Ovary (tissue), 9 donors: ENCODE measurements around the gene TXNDC2. TPM values are rescaled to one million over a fixed set of nuclear protein-coding genes. Genes with fewer than 3 reads are reported as not detected.

Experiments used
- DNase-seq, 5 donors: peaks; one replicate each; pipeline ENCODE4 v3.0.0-alpha.2; 2019 to 2020
- H3K27ac ChIP-seq, 2 donors: fragments of 200-600 bp; one replicate each; pipeline versions ENCODE4 v1.5.1 to v1.8.0; 2019 to 2022
- H3K27me3 ChIP-seq: fragments of 200-600 bp; one replicate; pipeline ENCODE4 v1.8.0; 2022
- H3K36me3 ChIP-seq: fragments of 200-600 bp; sonication (generic); one replicate; pipeline ENCODE4 v1.5.1; 2019
- H3K4me1 ChIP-seq: one replicate; pipeline ENCODE4 v1.8.1; 2013; ENCODE audit warnings: mild to moderate bottlenecking, moderate library complexity; ENCODE audit not compliant: insufficient read depth
- H3K4me3 ChIP-seq: fragments of 200-600 bp; sonication (generic); one replicate; pipeline ENCODE4 v1.5.1; 2017
- H3K9me3 ChIP-seq, 2 donors: fragments of 200-600 bp in 1 of 2; sonication (generic) in 1 of 2; one replicate each; pipeline versions ENCODE4 v1.5.1 to v1.8.1; 2013 to 2019; ENCODE audit warnings: mild to moderate bottlenecking in 1 of 2, moderate library complexity in 1 of 2
- CTCF ChIP-seq, 3 donors: fragments of 450-650 bp in 2 of 3; fragments of 200-600 bp in 1 of 3; IDR thresholded peaks; one replicate each; pipeline versions ENCODE4 v1.5.1 to v1.8.0; 2016 to 2022; ENCODE audit warnings: antibody characterized with exemption in 3 of 3, mild to moderate bottlenecking in 1 of 3
- EP300 ChIP-seq: sonication (generic); formaldehyde crosslinking; IDR thresholded peaks from one replicate; pipeline ENCODE4 v1.6.1; 2017; ENCODE audit warnings: antibody characterized with exemption
- POLR2A ChIP-seq: fragments of 450-650 bp; IDR thresholded peaks from one replicate; pipeline ENCODE4 v1.6.1; 2017; ENCODE audit warnings: antibody characterized with exemption, mild to moderate bottlenecking, moderate library complexity
- WGBS, 3 donors: extraction: QIAGEN DNeasy Blood & Tissue Kit in 1 of 3; methylation state at CpG; one replicate each; pipeline versions ENCODE4 v1.1.5 to v1.1.7; 2013 to 2017; 5-methylcytosine and 5-hydroxymethylcytosine counted together
- intact Hi-C, 4 donors: fragments of 100-400 bp; cut with DNase I; formaldehyde crosslinking; loops; one replicate each; pipeline versions ENCODE4 v1.11.0 to v1.15.1; 2022 to 2023
- polyA plus RNA-seq, 2 donors: library from polyadenylated mRNA; stranded (reverse); fragments of 200-250 nt in 1 of 2; fragments of 350-450 nt in 1 of 2; fragmentation: Illumina TruSeq in 1 of 2; extraction: RNeasy Lipid Tissue Mini Kit (QIAGEN cat#74804) in 1 of 2; gene quantifications; one replicate each; pipeline ENCODE4 v1.2.3, GENCODE V29; 2013 to 2014
- total RNA-seq, 7 donors: library from RNA; depleted of rRNA in 2 of 7; stranded (reverse); fragments of >200 nt in 2 of 7; fragmentation: NEBNext Ultra II Directional in 3 of 7; extraction: Animal tissue kit (Norgen Biotek cat#: 25700) in 3 of 7; gene quantifications; one replicate each; pipeline versions ENCODE4 v1.1.0 to v1.2.4, GENCODE V29; 2016 to 2023
- donor health status: DM: no; HTN: no; CAD: no; lungs with moderate emphysema.
- donor health status: DM: no; HTN: no; CAD: no.
- donor health status: Bipolar disorder and iron deficiency.
- donor health status: DM: yes; HTN: yes; CAD: no.
- donor health status: DM: no; HTN: no; CAD: no.
- donor health status: DM: yes; HTN: yes; CAD: no.

The TXNDC2 gene
- total and polyA plus RNA-seq, 9 donors: 0.10 to 0.91 (median 0.36) TPM; not detected in 1

- H3K27me3 ChIP-seq: no peaks in the 10 kb centered on the region
- DNase-seq: no peak
- no peak overlapping the region for H3K4me3 ChIP-seq
- H3K27ac ChIP-seq: no peak overlapping the region
- WGBS, 3 donors: 65 to 84% (median 73%) methylated on average over 3 of the region's 3 CpGs
- intact Hi-C loops: no loop called here
- no peaks in the 10 kb centered on the region for H3K36me3 ChIP-seq
- H3K9me3 ChIP-seq: no peaks in the 10 kb centered on the region
- TF ChIP-seq CTCF (IDR thresholded peaks at IDR 0.05): no peak
- no peak for TF ChIP-seq POLR2A
- no peak for TF ChIP-seq EP300
- H3K4me1 ChIP-seq: peaks cover 2% of the 10 kb centered on the region
Observed at GRCh38 chr18:9862686-9863085, 23.1 kb upstream of the TXNDC2 start.

GRCh38 chr18:9863282-9863681 lies 22.5 kb upstream of the TXNDC2 start:
- no peaks in the 10 kb centered on the region for H3K4me1 ChIP-seq
- intact Hi-C loops: no loop called here

GRCh38 chr18:9865764-9866490 lies 19.8 kb upstream of the TXNDC2 start:
- 95 to 98% (median 98%) methylated on average over 7 of the region's 7 CpGs for WGBS, 3 donors
- intact Hi-C loops: no loop called here
- no peak for TF ChIP-seq EP300
- TF ChIP-seq POLR2A: no peak
- no peak for TF ChIP-seq CTCF (IDR thresholded peaks at IDR 0.05)
- no peaks in the 10 kb centered on the region for H3K27me3 ChIP-seq
- H3K4me3 ChIP-seq: no peak overlapping the region
- H3K27ac ChIP-seq: no peak overlapping the region
- no peaks in the 10 kb centered on the region for H3K36me3 ChIP-seq
- DNase-seq: no peak
- H3K9me3 ChIP-seq: no peaks in the 10 kb centered on the region
- peaks cover 17% of the 10 kb centered on the region for H3K4me1 ChIP-seq

More at GRCh38 chr18:9863282-9863681, 22.5 kb upstream of the TXNDC2 start:
- no peak for TF ChIP-seq POLR2A
- TF ChIP-seq CTCF (IDR thresholded peaks at IDR 0.05): no peak
- no peak for TF ChIP-seq EP300
- Histone ChIP-seq H3K9me3 (no peaks in the 10 kb centered on the region), H3K4me3 (no peak overlapping the region), H3K27ac (no peak overlapping the region), H3K27me3 (no peaks in the 10 kb centered on the region), H3K36me3 (no peaks in the 10 kb centered on the region)
- WGBS, 3 donors: 44 to 84% (median 71%) methylated on average over 2 of the region's 2 CpGs
- no peak for DNase-seq

- Histone ChIP-seq H3K4me1 (peaks cover 17% of the 10 kb centered on the region), H3K9me3 (no peaks in the 10 kb centered on the region), H3K27me3 (no peaks in the 10 kb centered on the region), H3K36me3 (no peaks in the 10 kb centered on the region), H3K27ac (no peak overlapping the region), H3K4me3 (no peak overlapping the region)
- WGBS, 3 donors: 88 to 98% (median 97%) methylated on average over 3 of the region's 3 CpGs
- intact Hi-C loops: no loop called here
- DNase-seq: no peak
- TF ChIP-seq EP300 (no peak), POLR2A (no peak), CTCF (IDR thresholded peaks at IDR 0.05) (no peak)
Observed at GRCh38 chr18:9866627-9867026, 19.1 kb upstream of the TXNDC2 start.
